Measurements from ENCODE around the gene DIPK1B. TPM values are rescaled to one million over a fixed set of nuclear protein-coding genes. Genes with fewer than 3 reads are reported as not detected.

The DIPK1B gene
- total RNA-seq (2014; rRNA removed) (19.5 and 26.3 TPM in 2 replicates), Bru-seq, nascent RNA (percentile 40 among the genes with signal in this experiment), BruChase-seq, experiment 1, labeled RNA remaining after a 6-hour chase (percentile 46 among the genes with signal in this experiment), BruChase-seq, experiment 2, labeled RNA remaining after a 2-hour chase (percentile 52 among the genes with signal in this experiment)
- long read RNA-seq, transcript FAM69B-202 (5 exons, 1,668 nt), result major isoform, 44 of 67 reads
- long read RNA-seq, partial matches to known transcripts, result 9 of 67 reads
- long read RNA-seq, other reads (novel, unspliced or antisense), result 11 of 67 reads

GRCh38 chr9:136711751-136712689 is at the start of gene DIPK1B:
TSS of gene DIPK1B (plus strand) at chr9:136712572. CDS start at chr9:136712666, 94 bp downstream.
- Histone ChIP-seq H3K9me3 (ENCODE audit: low read length) (no peaks in the 10 kb centered on the region), H3K9me2 (replicated peaks; ENCODE audit: low read length) (no peaks in the 10 kb centered on the region), H3K36me3 (ENCODE audit: low read depth, low read length) (no peaks in the 10 kb centered on the region), H4K20me1 (ENCODE audit: low read length) (no peaks in the 10 kb centered on the region), H3K4me2 (ENCODE audit: low read length) (peak within 1 kb of the TSS; percentile 90), H3K4me1 (ENCODE audit: insufficient read depth, low read length) (no peaks in the 10 kb centered on the region; the same call in 1 of the 2 replicates), H3K79me2 (ENCODE audit: low read length) (no peaks in the 10 kb centered on the region), H3K4me3 (ENCODE audit: low read length) (peak within 1 kb of the TSS; percentile 70), H3K27ac (ENCODE audit: low read length) (no peak within 1 kb of the TSS), H3F3A (ENCODE audit: low read length, unreplicated experiment) (no peaks in the 10 kb centered on the region), H3K27me3 (ENCODE audit: low read length) (no peaks in the 10 kb centered on the region), H3K9ac (ENCODE audit: low read length) (peak within 1 kb of the TSS; percentile 53), H2AFZ (ENCODE audit: low read length) (peak within 1 kb of the TSS; percentile 79)
- ATAC-seq, result peak; percentile 33
- DNase-seq, result no peak
- ChIA-PET POLR2A (ENCODE audit: unreplicated experiment) (no interaction called here), CTCF (no interaction called here)
- TF ChIP-seq EZH2phosphoT487 (IDR thresholded peaks at IDR 0.05; ENCODE audit: borderline replicate concordance, low read length) (no peak), EZH2 (IDR thresholded peaks at IDR 0.05; ENCODE audit: low read length, unreplicated experiment) (no peak)
- TF ChIP-seq, protein P1, sequence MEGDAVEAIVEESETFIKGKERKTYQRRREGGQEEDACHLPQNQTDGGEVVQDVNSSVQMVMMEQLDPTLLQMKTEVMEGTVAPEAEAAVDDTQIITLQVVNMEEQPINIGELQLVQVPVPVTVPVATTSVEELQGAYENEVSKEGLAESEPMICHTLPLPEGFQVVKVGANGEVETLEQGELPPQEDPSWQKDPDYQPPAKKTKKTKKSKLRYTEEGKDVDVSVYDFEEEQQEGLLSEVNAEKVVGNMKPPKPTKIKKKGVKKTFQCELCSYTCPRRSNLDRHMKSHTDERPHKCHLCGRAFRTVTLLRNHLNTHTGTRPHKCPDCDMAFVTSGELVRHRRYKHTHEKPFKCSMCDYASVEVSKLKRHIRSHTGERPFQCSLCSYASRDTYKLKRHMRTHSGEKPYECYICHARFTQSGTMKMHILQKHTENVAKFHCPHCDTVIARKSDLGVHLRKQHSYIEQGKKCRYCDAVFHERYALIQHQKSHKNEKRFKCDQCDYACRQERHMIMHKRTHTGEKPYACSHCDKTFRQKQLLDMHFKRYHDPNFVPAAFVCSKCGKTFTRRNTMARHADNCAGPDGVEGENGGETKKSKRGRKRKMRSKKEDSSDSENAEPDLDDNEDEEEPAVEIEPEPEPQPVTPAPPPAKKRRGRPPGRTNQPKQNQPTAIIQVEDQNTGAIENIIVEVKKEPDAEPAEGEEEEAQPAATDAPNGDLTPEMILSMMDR (conservative IDR thresholded peaks at IDR 0.05; ENCODE audit: low read depth, low read length), result no peak
- intact Hi-C loops (cut with micrococcal nuclease), result no loop called here
- BruUV-seq (replicated peaks), result no TSS peak

DNA sequence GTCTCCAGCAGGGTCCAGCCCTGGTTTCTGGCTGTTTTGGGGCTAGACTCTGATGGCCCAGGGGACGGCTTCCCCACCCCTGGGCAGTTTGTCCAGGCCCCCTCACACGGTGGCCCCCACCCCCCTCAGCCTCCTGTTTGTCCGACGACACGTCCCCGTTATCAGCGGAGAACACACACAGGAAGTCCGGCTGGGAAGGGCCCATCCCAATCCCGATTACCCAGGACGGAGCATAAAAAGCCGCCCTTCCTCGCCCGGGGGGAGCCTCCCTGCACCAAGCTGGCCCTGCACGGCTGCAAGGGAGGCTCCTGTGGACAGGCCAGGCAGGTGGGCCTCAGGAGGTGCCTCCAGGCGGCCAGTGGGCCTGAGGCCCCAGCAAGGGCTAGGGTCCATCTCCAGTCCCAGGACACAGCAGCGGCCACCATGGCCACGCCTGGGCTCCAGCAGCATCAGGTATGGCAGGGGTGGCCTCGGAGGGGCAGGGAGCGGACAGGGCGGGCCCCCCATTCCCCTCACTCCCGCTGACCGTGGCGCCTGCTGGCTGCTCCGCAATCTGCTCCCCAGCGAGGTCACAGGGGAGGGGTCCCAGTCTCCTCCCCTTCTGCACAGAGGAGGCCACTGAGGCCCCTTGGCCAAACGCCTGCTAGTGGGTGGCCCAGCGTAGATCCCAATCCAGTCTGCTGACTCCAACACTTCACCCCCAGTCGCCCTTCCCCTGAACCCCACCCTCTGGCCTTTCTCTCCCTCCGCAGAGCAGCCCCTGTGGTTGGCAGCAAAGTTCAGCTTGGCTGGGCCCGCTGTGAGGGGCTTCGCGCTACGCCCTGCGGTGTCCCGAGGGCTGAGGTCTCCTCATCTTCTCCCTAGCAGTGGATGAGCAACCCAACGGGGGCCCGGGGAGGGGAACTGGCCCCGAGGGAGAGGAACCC is 49.5 kb upstream of the DIPK1B start, which contains the start of gene EGFL7:
EGFL7 (plus strand) TSS at position 261 of the 926 bp plus-strand sequence. CDS start 5,367 bp downstream, outside the sequence.
- Histone ChIP-seq H3K9ac (ENCODE audit: low read length) (no peak within 1 kb of the TSS), H3K4me3 (ENCODE audit: low read length) (no peak within 1 kb of the TSS), H3F3A (ENCODE audit: low read length, unreplicated experiment) (no peaks in the 10 kb centered on the region), H3K9me3 (ENCODE audit: low read length) (no peaks in the 10 kb centered on the region), H2AFZ (ENCODE audit: low read length) (no peak within 1 kb of the TSS), H3K27me3 (ENCODE audit: low read length) (no peaks in the 10 kb centered on the region), H4K20me1 (ENCODE audit: low read length) (no peaks in the 10 kb centered on the region), H3K79me2 (ENCODE audit: low read length) (no peaks in the 10 kb centered on the region), H3K4me1 (ENCODE audit: insufficient read depth, low read length) (no peaks in the 10 kb centered on the region), H3K9me2 (replicated peaks; ENCODE audit: low read length) (no peaks in the 10 kb centered on the region), H3K36me3 (ENCODE audit: low read depth, low read length) (no peaks in the 10 kb centered on the region), H3K4me2 (ENCODE audit: low read length) (no peak within 1 kb of the TSS), H3K27ac (ENCODE audit: low read length) (no peak within 1 kb of the TSS)
- no peak for TF ChIP-seq EZH2phosphoT487 (IDR thresholded peaks at IDR 0.05; ENCODE audit: borderline replicate concordance, low read length)
- TF ChIP-seq, protein P1 (conservative IDR thresholded peaks at IDR 0.05; ENCODE audit: low read depth, low read length), result no peak
- TF ChIP-seq EZH2 (IDR thresholded peaks at IDR 0.05; ENCODE audit: low read length, unreplicated experiment), result no peak
- POLR2A ChIA-PET (ENCODE audit: unreplicated experiment), result no interaction called here
- no peak for ATAC-seq
- CTCF ChIA-PET, result no interaction called here
- BruUV-seq (replicated peaks), result no TSS peak
- no peak for DNase-seq
- intact Hi-C loops (cut with micrococcal nuclease), result no loop called here
